Measurements from ENCODE around the gene ARHGAP27. TPM values are rescaled to one million over a fixed set of nuclear protein-coding genes. Genes with fewer than 3 reads are reported as not detected.

The ARHGAP27 gene
- total and polyA plus RNA-seq, 8 donors: 7.7 to 390 (median 45.5) TPM

DNA sequence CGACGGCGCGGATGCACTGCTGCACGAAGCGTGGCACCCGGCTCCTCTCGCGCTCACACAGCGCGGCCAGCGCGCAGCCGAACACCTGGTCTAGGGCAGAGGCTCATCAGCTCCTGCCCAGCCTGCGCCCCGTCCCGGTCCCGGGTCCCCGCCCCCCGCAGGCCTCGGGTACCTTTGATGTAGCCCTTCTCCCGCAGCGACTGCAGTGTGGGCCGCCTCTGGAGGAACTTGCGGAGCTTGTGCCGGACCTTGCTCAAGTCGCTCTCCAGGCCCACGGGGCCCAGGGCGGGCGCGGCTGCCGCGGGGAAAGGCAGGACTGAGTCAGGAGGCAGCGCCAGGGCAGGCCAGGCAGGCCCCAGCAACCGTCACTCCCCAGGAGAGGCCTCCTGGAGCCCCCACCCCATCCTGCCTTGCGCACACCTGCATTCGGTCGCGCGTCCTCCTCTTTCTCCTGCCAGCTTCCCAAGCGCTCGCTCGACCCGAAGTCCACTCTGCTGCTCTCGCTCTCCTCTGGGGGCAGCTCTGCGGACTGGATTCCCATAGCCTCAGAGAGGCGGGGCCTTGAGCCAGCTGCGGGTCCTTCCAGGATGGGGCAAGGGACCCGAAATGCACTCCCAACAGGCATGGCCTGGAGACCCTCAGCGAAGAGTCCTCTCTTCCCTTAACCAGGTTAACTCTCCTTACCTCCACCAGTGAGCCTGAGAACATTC, 36.0 kb downstream of the ARHGAP27 start:
- WGBS, 5 donors: 91 to 94% (median 92%) methylated on average over 47 to 50 of the region's 50 CpGs
- TF ChIP-seq, protein P1, sequence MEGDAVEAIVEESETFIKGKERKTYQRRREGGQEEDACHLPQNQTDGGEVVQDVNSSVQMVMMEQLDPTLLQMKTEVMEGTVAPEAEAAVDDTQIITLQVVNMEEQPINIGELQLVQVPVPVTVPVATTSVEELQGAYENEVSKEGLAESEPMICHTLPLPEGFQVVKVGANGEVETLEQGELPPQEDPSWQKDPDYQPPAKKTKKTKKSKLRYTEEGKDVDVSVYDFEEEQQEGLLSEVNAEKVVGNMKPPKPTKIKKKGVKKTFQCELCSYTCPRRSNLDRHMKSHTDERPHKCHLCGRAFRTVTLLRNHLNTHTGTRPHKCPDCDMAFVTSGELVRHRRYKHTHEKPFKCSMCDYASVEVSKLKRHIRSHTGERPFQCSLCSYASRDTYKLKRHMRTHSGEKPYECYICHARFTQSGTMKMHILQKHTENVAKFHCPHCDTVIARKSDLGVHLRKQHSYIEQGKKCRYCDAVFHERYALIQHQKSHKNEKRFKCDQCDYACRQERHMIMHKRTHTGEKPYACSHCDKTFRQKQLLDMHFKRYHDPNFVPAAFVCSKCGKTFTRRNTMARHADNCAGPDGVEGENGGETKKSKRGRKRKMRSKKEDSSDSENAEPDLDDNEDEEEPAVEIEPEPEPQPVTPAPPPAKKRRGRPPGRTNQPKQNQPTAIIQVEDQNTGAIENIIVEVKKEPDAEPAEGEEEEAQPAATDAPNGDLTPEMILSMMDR (IDR thresholded peaks at IDR 0.05): no peak
- no peak for TF ChIP-seq EP300 (IDR thresholded peaks at IDR 0.05)
- TF ChIP-seq POLR2AphosphoS5 (IDR thresholded peaks at IDR 0.05): no peak
- TF ChIP-seq POLR2A (IDR thresholded peaks at IDR 0.05): no peak
- Histone ChIP-seq H3K9me3 (no peaks in the 10 kb centered on the region), H3K36me3 (peaks cover 15 to 82% (median 70%) of the 10 kb centered on the region in 4 donors), H3K27me3 (no peaks in the 10 kb centered on the region), H3K27ac (no peak overlapping the region), H3K4me1 (peaks cover 8 to 15% (median 11%) of the 10 kb centered on the region in 4 donors), H3K4me3 (no peak overlapping the region)
- DNase-seq: no peak
- intact Hi-C loops (cut with DNase I; ENCODE audit: low total_unique reads): no loop called here

DNA sequence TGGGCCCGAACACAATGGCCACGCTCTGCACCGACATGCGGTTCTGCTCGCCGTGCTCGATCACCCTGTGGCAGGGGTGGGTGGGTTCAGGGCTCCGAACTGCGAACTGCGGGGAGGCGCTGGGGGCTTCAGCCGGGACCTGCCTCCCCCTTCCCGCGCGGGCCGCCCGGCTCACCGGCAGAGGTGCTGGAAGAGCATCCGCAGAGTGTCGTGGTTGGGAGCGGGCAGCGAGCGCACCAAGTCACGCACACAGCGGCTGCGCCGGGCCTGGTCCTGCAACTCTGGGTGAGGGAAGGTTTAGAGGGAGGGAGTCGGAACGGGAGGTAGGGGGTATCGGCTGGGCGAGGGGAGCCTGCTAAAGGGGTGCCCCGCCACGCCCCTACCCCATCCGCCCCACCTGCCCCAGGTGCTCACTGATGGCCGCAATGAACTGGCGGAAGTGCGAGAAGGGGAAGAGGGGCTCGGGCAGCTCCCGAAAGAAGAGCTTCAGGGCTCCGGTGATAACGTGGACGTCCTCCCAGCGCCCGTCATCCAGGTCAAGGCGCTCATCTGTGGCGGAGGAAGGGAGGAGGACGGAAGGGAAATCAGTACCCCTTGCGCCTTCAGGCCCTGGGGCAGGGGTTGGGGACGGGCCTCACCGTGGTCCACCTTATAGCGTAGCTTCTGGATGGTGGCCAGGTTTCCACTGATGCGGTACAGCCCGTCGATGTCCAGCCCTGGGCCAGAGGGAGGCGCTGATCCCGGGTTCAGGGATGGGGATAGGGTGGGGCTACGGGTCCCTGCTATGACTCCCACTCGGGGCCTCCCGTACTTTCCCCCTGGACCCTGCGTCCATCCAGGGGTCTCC, 36.9 kb downstream of the ARHGAP27 start:
- Histone ChIP-seq H3K27me3 (no peaks in the 10 kb centered on the region), H3K27ac (no peak overlapping the region), H3K4me1 (peaks cover 8 to 15% (median 11%) of the 10 kb centered on the region in 4 donors), H3K36me3 (peaks cover 15 to 73% (median 62%) of the 10 kb centered on the region in 4 donors), H3K9me3 (no peaks in the 10 kb centered on the region), H3K4me3 (peak overlapping the region; percentile 21 to 31 (median 30))
- intact Hi-C loops (cut with DNase I; ENCODE audit: low total_unique reads): no loop called here
- 76 to 86% (median 82%) methylated on average over 52 to 60 of the region's 60 CpGs for WGBS, 5 donors
- TF ChIP-seq, protein P1 (IDR thresholded peaks at IDR 0.05): no peak
- no peak for TF ChIP-seq POLR2A (IDR thresholded peaks at IDR 0.05)
- TF ChIP-seq EP300 (IDR thresholded peaks at IDR 0.05): no peak
- TF ChIP-seq POLR2AphosphoS5 (IDR thresholded peaks at IDR 0.05): no peak
- no peak for DNase-seq

DNA sequence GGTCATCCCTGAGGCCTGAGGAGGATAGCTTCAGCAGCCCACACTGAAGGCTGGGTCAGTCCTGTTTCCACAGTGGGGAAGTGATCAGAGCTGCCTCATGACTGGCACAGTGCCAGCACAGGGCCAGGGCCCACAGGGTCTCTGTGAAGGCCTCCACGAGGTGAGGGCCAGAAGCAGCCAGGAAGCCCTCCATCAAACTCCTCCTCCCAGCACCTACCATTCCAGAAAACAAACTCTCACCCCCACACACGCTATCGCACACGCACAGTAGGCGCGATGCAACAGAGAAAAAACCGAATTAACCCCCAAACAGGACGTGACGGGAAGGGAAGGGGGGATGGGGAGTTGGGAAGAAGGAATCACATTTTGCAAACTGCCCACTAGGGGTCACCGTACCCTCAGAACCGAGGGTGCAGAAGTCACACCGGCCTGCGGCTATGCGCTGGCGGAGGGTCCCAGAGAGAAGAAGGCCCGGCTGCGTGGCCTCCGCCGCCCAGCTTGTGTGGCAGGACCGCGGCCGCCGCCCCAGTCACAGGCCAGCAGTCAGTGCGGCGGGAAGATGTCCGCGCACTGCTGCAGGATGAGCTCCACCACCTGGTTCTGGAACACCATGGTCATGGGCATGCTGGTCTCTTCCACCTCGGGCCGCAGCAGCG, 37.6 kb downstream of the ARHGAP27 start:
- TF ChIP-seq POLR2A (IDR thresholded peaks at IDR 0.05) (no peak), POLR2AphosphoS5 (IDR thresholded peaks at IDR 0.05) (peak in 1 of 3 donors; percentile 13), EP300 (IDR thresholded peaks at IDR 0.05) (no peak)
- TF ChIP-seq, protein P1 (IDR thresholded peaks at IDR 0.05): peak in 5 of 7 experiments; percentile 33 to 74 (median 66)
- H3K4me1 ChIP-seq: peaks cover 8 to 15% (median 11%) of the 10 kb centered on the region in 4 donors
- peak overlapping the region; percentile 21 to 31 (median 30) for H3K4me3 ChIP-seq
- no peaks in the 10 kb centered on the region for H3K27me3 ChIP-seq
- H3K9me3 ChIP-seq: no peaks in the 10 kb centered on the region
- DNase-seq: peak; percentile 63 to 96
- intact Hi-C loops (cut with DNase I; ENCODE audit: low total_unique reads): no loop called here
- WGBS, 5 donors: 9 to 27% (median 24%) methylated on average over 26 to 30 of the region's 30 CpGs
- H3K36me3 ChIP-seq: peaks cover 15 to 66% (median 54%) of the 10 kb centered on the region in 4 donors
- no peak overlapping the region for H3K27ac ChIP-seq

DNA sequence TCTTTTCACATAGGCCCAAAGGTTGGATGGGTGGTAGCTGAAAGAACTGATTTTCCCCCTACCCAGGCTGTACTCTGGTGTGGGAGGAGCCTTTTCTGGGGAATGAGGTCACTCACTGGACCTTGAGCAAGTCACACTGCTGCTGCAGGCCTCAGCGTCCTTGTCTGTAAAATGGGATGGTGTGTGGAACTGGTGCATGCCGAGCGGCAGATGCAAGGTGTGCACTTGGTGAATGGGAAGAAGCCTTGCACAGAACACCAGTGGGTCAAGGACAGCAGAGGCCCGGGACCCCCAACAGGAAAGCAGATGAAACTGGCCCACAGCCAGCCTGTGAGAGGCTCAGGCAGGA, 38.1 kb downstream of the ARHGAP27 start:
- no peak overlapping the region for H3K27ac ChIP-seq

More for the DNA sequence above, 38.1 kb downstream of the ARHGAP27 start:
- no peak for TF ChIP-seq POLR2AphosphoS5 (IDR thresholded peaks at IDR 0.05)
- TF ChIP-seq POLR2A (IDR thresholded peaks at IDR 0.05): no peak
- TF ChIP-seq, protein P1 (IDR thresholded peaks at IDR 0.05): no peak
- TF ChIP-seq EP300 (IDR thresholded peaks at IDR 0.05): no peak
- 77 to 90% (median 84%) methylated on average over 4 of the region's 4 CpGs; no CpG with 5 or more reads in 1 of the 5 donors for WGBS, 5 donors
- no peaks in the 10 kb centered on the region for H3K9me3 ChIP-seq
- H3K27me3 ChIP-seq: peaks cover 0 to 2% (median 0%) of the 10 kb centered on the region in 3 donors
- peaks cover 8 to 15% (median 11%) of the 10 kb centered on the region in 4 donors for H3K4me1 ChIP-seq
- H3K4me3 ChIP-seq: no peak overlapping the region
- no peak for DNase-seq
- H3K36me3 ChIP-seq: peaks cover 15 to 61% (median 49%) of the 10 kb centered on the region in 4 donors
- intact Hi-C loops (cut with DNase I; ENCODE audit: low total_unique reads): no loop called here

Data from stomach (tissue), 9 donors.